GM12878 (cell line): ENCODE data around the gene OR2H1.

Experiments
- CTCF ChIP-seq, 3 experiments: IDR thresholded peaks in 2 of 3; conservative IDR thresholded peaks in 1 of 3; 2 replicates each; pipeline ENCODE4 v1.5.1; 2011; ENCODE audit warnings: low read depth in 3 of 3, low read length in 3 of 3, mild to moderate bottlenecking in 3 of 3, control low read depth in 2 of 3, moderate library complexity in 2 of 3, inconsistent platforms in 1 of 3, mixed read lengths in 1 of 3; ENCODE audit not compliant: control insufficient read depth in 2 of 3, insufficient read depth in 1 of 3; ENCODE audit errors: extremely low read depth in 1 of 3
- HDAC2 ChIP-seq: fragments of 200-600 bp; sonication (generic); IDR thresholded peaks from 2 replicates; pipeline ENCODE4 v1.6.1; 2017
- JUND ChIP-seq: IDR thresholded peaks from 2 replicates; pipeline ENCODE4 v1.6.1; 2012; ENCODE audit warnings: low read depth, mild to moderate bottlenecking, low read length, improper control_type of control experiment, moderate library complexity

GRCh38 chr6:29465279-29465678 lies 8.3 kb downstream of the OR2H1 start:
- no peak for TF ChIP-seq JUND
- no peak for TF ChIP-seq CTCF (IDR thresholded peaks at IDR 0.05 in 2 of 3, conservative IDR thresholded peaks at IDR 0.05 in 1 of 3; ENCODE audit: control insufficient read depth in 2 of 3, extremely low read depth in 1 of 3, insufficient read depth in 1 of 3, low read depth in 3 of 3, low read length in 3 of 3)
- TF ChIP-seq HDAC2, result no peak
